ENCODE results near the gene PTCHD1. TPM values are rescaled to one million over a fixed set of nuclear protein-coding genes. Genes with fewer than 3 reads are reported as not detected.

Gene PTCHD1
- total RNA-seq: 11.5 TPM

GRCh38 chrX:23334848-23335599 is at the start of gene PTCHD1:
Gene PTCHD1 (plus strand): TSS chrX:23334849. CDS start chrX:23334876, 27 bp downstream.

